ENCODE results near the gene ABI1.
"Not testable (repeated sequence)": the region's sequence is repeated elsewhere in the genome, so short reads cannot be mapped to it uniquely, and the experiment has no call there.

The ABI1 gene

DNA sequence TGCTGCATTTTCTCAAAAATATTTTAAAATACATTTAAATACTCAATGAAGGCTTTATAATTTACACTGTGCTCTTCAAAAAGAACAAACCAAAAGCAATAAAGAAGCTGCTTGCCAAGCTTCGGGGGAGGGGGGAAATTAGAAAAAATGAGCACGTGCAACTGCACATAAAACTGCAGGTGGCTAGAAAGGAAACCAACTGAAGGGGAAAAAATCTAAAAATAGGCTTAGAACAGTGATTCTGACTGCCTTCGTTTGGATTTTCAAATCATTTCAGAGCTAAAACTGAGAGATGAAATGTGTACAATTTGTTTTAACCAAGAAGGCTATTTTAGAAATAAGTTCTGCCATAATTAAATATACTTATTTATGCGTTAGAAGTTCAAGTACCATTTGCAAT lies 61.4 kb downstream of the ABI1 start:
- TF ChIP-seq, protein P1, sequence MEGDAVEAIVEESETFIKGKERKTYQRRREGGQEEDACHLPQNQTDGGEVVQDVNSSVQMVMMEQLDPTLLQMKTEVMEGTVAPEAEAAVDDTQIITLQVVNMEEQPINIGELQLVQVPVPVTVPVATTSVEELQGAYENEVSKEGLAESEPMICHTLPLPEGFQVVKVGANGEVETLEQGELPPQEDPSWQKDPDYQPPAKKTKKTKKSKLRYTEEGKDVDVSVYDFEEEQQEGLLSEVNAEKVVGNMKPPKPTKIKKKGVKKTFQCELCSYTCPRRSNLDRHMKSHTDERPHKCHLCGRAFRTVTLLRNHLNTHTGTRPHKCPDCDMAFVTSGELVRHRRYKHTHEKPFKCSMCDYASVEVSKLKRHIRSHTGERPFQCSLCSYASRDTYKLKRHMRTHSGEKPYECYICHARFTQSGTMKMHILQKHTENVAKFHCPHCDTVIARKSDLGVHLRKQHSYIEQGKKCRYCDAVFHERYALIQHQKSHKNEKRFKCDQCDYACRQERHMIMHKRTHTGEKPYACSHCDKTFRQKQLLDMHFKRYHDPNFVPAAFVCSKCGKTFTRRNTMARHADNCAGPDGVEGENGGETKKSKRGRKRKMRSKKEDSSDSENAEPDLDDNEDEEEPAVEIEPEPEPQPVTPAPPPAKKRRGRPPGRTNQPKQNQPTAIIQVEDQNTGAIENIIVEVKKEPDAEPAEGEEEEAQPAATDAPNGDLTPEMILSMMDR (IDR thresholded peaks at IDR 0.05; ENCODE audit: low read length, missing control alignments): no peak
- H3K4me3 ChIP-seq (replicated peaks; ENCODE audit: low read depth, low read length): no peak overlapping the region
- DNase-seq (ENCODE audit: low read depth): no peak

DNA sequence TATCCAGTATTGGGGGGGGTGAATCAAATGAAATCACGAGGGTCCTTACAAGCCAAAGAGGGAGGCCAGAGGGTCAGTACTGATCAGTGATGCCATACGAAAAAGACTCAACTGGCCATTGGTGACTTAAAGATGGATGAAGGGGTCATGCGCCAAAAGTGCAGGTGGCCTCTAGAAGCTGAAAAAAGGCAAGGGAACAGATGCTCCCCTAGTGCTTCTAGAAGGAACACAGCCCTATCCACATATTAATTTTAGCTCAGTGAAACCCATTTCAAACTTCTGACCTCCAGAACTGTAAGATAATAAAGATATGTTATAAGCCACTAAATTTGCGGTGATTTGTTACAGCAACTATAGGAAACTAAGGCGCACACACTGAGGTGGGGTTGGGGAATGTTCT lies 62.5 kb downstream of the ABI1 start:
- no peak overlapping the region for H3K4me3 ChIP-seq (replicated peaks; ENCODE audit: low read depth, low read length)
- DNase-seq (ENCODE audit: low read depth): no peak
- TF ChIP-seq, protein P1 (IDR thresholded peaks at IDR 0.05; ENCODE audit: low read length, missing control alignments): no peak

DNA sequence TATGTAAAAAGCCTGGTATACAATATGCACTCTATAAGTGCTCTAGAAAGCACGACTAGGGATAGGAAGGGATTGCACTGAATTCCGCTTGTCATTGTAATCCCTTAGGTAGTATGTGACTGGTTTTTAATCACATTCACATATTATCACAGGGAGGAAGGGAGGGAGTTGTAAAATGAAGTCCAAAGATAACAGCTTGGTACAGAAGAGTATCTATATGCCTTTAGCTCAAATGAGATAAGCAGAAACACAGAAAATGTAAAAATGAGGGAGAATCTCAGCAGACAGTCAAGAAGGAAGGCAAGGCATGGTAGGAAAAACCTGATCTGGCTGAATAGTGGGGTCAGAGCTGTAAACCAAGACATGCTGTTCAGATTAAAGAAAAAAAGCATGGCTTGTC lies 63.4 kb downstream of the ABI1 start:
- TF ChIP-seq, protein P1 (IDR thresholded peaks at IDR 0.05; ENCODE audit: low read length, missing control alignments): no peak
- no peak overlapping the region for H3K4me3 ChIP-seq (replicated peaks; ENCODE audit: low read depth, low read length)
- DNase-seq (ENCODE audit: low read depth): no peak

DNA sequence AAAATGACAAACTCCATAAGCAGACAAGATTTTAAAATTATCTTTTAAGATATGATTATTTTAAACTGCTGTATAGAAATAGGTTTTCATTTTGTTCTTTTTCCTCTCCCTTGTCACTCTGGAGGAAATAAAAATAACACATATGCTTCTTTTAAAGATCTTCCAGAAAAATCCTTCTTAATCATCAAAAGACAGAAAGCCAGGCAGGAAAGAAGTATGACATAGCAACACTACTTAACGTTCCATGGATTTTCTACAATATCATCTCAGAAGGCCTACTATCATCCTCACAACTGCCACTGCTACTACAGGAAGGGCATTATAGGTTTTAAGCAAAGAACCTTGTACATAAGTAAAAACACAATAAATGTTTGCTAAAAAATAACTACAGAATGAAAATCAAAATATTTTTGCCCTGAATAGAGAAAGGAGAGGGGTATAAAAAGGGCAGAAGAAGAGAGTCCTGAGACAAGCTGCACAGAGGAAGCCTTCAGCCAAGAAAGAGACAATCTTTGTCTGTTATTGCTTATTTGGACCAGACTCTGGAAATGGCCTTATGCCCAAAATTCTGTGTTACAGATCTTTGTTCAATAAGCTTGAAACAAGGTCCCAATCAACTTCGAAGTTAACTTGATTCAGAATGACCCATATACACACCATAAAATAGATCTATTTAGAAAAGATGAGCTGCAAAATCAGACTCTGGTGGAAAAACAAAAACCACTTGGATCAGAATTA lies 67.8 kb downstream of the ABI1 start:
- no peak for DNase-seq (ENCODE audit: low read depth)
- TF ChIP-seq, protein P1 (IDR thresholded peaks at IDR 0.05; ENCODE audit: low read length, missing control alignments): no peak
- no peak overlapping the region for H3K4me3 ChIP-seq (replicated peaks; ENCODE audit: low read depth, low read length)

DNA sequence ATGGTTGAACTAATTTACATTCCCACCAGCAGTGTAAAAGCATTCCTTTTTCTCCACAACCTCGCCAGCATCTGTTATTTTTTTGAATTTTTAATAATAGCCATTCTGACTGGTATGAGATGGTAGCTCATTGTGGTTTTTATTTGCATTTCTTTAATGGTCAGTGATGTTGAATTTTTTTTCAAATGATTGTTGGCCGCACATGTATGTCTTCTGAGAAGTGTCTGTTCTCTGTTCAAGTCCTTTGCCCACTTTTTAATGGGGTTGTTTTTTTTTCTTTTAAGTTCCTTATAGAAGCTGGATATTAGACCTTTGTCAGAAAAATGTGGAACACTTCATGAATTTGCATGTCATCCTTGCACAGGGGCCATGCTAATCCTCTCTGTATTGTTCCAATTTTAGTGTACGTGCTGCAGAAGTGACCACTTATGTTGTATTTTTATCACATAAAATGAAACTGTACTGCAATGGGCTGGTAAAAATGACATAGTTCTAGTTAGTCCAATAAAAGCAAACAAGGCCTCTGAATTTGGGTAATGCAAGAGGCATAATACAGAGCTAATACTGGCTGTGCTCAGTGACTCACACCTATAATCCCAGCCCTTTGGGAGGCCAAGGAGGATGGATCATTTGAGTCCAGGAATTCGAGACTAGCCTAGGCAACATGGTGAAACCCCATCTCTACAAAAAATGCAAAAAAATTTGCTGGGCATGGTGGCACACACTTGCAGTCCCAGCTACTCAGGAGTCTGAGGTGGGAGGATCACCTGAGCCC lies 70.3 kb downstream of the ABI1 start:
- H3K4me3 ChIP-seq (replicated peaks; ENCODE audit: low read depth, low read length): no peak overlapping the region
- no peak for DNase-seq (ENCODE audit: low read depth)
- TF ChIP-seq, protein P1 (IDR thresholded peaks at IDR 0.05; ENCODE audit: low read length, missing control alignments): no peak

DNA sequence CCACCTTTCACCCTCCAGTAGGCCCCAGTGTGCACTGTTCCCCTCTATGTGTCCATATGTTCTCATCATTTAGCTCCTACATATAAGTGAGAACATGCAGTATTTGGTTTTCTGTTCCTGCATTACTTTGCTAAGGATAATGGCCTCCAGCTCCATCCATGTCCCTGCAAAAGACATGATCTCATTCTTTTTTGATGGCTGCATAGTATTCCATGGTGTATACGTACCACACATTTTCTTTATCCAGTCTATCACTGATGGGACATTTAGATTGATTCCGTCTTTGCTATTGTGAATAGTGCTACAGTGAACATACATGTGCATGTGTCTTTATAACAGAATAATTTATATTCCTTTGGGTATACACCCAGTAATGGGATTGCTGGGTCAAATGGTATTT lies 71.0 kb downstream of the ABI1 start:
- not testable (repeated sequence) for H3K4me3 ChIP-seq (replicated peaks; ENCODE audit: low read depth, low read length); DNase-seq (ENCODE audit: low read depth)

DNA sequence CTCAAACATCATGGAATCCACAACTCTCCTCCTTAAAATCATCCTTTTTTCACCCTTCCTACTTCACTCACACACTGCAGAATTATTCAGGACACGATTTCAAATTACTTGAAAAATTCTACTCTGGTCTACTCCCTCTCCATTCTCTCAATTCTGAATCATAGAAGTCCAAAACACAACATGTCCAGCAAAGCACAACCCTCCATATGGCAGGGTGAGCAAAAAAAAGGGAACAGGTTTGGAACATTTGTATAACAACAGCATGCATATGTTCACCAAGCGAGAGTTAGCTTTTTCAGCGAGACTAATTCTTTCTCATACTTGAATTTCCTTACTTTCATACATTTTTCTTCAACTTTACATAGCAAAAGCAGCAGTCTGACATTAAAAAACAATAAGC lies 73.4 kb downstream of the ABI1 start:
- H3K4me3 ChIP-seq (replicated peaks; ENCODE audit: low read depth, low read length): no peak overlapping the region
- TF ChIP-seq, protein P1 (IDR thresholded peaks at IDR 0.05; ENCODE audit: low read length, missing control alignments): no peak
- DNase-seq (ENCODE audit: low read depth): no peak

Measured in fibroblast of pulmonary artery (primary cell).